Measurements from ENCODE around the gene TSHZ2.
"Not testable (repeated sequence)": the region's sequence is repeated elsewhere in the genome, so short reads cannot be mapped to it uniquely, and the experiment has no call there.

Gene TSHZ2

GRCh38 chr20:53527196-53527595 lies 555.0 kb downstream of the TSHZ2 start:
- no peak for DNase-seq (ENCODE audit: extremely low read depth, insufficient read length)
- Histone ChIP-seq H3K4me3 (replicated peaks; ENCODE audit: low read depth, low read length) (no peak overlapping the region), H3K36me3 (ENCODE audit: control insufficient read depth, insufficient read depth, low read length) (no peaks in the 10 kb centered on the region), H3K27me3 (replicated peaks; ENCODE audit: control insufficient read depth, insufficient read depth, low read length) (no peaks in the 10 kb centered on the region)
- TF ChIP-seq, protein P1, sequence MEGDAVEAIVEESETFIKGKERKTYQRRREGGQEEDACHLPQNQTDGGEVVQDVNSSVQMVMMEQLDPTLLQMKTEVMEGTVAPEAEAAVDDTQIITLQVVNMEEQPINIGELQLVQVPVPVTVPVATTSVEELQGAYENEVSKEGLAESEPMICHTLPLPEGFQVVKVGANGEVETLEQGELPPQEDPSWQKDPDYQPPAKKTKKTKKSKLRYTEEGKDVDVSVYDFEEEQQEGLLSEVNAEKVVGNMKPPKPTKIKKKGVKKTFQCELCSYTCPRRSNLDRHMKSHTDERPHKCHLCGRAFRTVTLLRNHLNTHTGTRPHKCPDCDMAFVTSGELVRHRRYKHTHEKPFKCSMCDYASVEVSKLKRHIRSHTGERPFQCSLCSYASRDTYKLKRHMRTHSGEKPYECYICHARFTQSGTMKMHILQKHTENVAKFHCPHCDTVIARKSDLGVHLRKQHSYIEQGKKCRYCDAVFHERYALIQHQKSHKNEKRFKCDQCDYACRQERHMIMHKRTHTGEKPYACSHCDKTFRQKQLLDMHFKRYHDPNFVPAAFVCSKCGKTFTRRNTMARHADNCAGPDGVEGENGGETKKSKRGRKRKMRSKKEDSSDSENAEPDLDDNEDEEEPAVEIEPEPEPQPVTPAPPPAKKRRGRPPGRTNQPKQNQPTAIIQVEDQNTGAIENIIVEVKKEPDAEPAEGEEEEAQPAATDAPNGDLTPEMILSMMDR (IDR thresholded peaks at IDR 0.05; ENCODE audit: insufficient read depth, low read length, poor library complexity, severe bottlenecking): no peak

GRCh38 chr20:53529658-53530057 lies 557.5 kb downstream of the TSHZ2 start:
- Histone ChIP-seq H3K27me3 (replicated peaks; ENCODE audit: control insufficient read depth, insufficient read depth, low read length) (no peaks in the 10 kb centered on the region), H3K4me3 (replicated peaks; ENCODE audit: low read depth, low read length) (no peak overlapping the region), H3K36me3 (ENCODE audit: control insufficient read depth, insufficient read depth, low read length) (no peaks in the 10 kb centered on the region)
- no peak for DNase-seq (ENCODE audit: extremely low read depth, insufficient read length)
- TF ChIP-seq, protein P1 (IDR thresholded peaks at IDR 0.05; ENCODE audit: insufficient read depth, low read length, poor library complexity, severe bottlenecking): no peak

DNA sequence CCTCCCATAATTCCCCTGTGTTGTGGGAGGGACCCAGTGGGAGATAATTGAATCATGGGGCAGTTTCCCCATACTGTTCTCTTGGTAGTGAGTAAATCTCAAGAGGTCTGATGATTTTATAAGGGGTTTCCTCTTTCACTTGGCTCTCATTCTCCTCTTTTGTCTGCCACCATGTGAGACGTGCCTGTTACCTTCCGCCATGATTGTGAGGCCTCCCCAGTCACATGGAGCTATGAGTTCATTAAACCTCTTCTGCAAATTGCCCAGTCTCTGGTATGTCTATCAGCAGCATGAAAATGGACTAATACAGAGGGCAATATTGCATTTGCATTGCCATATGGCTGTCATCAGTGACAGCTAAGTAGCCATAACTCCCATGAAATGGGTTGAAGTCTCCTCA lies 558.3 kb downstream of the TSHZ2 start:
- DNase-seq (ENCODE audit: extremely low read depth, insufficient read length): no peak
- TF ChIP-seq, protein P1 (IDR thresholded peaks at IDR 0.05; ENCODE audit: insufficient read depth, low read length, poor library complexity, severe bottlenecking): no peak
- H3K36me3 ChIP-seq (ENCODE audit: control insufficient read depth, insufficient read depth, low read length): no peaks in the 10 kb centered on the region

GRCh38 chr20:53532654-53533312 lies 560.6 kb downstream of the TSHZ2 start:
- H3K36me3 ChIP-seq (ENCODE audit: control insufficient read depth, insufficient read depth, low read length); H3K27me3 ChIP-seq (replicated peaks; ENCODE audit: control insufficient read depth, insufficient read depth, low read length); DNase-seq (ENCODE audit: extremely low read depth, insufficient read length); H3K4me3 ChIP-seq (replicated peaks; ENCODE audit: low read depth, low read length): not testable (repeated sequence)

More for the DNA sequence above, 558.3 kb downstream of the TSHZ2 start:
- H3K4me3 ChIP-seq (replicated peaks; ENCODE audit: low read depth, low read length): no peak overlapping the region
- no peaks in the 10 kb centered on the region for H3K27me3 ChIP-seq (replicated peaks; ENCODE audit: control insufficient read depth, insufficient read depth, low read length)

DNA sequence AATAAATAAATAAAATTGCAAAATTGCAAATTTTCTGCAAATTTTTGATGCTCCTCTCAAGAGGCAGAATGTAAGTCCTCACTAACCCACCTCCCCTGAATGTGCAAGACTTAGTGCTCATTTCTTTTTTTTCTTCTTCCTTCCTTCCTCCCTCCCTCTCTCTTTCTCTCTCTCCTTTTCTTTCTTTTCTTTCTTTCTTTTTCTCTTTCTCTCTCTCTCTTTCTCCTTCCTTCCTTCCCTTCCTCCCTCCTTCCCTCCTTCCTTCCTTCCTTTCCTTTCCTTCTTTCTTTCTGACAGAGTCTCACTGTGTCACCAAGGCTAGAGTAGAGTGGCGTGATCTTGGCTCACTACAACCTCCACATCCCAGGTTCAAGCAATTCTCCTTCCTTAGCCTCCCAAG lies 561.3 kb downstream of the TSHZ2 start:
- Histone ChIP-seq H3K36me3 (ENCODE audit: control insufficient read depth, insufficient read depth, low read length) (no peaks in the 10 kb centered on the region), H3K27me3 (replicated peaks; ENCODE audit: control insufficient read depth, insufficient read depth, low read length) (no peaks in the 10 kb centered on the region), H3K4me3 (replicated peaks; ENCODE audit: low read depth, low read length) (no peak overlapping the region)
- TF ChIP-seq, protein P1 (IDR thresholded peaks at IDR 0.05; ENCODE audit: insufficient read depth, low read length, poor library complexity, severe bottlenecking): no peak
- DNase-seq (ENCODE audit: extremely low read depth, insufficient read length): no peak

GRCh38 chr20:53534037-53534436 lies 561.9 kb downstream of the TSHZ2 start:
- TF ChIP-seq, protein P1 (IDR thresholded peaks at IDR 0.05; ENCODE audit: insufficient read depth, low read length, poor library complexity, severe bottlenecking): no peak
- no peak for DNase-seq (ENCODE audit: extremely low read depth, insufficient read length)
- Histone ChIP-seq H3K4me3 (replicated peaks; ENCODE audit: low read depth, low read length) (no peak overlapping the region), H3K27me3 (replicated peaks; ENCODE audit: control insufficient read depth, insufficient read depth, low read length) (no peaks in the 10 kb centered on the region), H3K36me3 (ENCODE audit: control insufficient read depth, insufficient read depth, low read length) (no peaks in the 10 kb centered on the region)
